B cell (primary cell): ENCODE data around the gene HINFP. TPM values are rescaled to one million over a fixed set of nuclear protein-coding genes. Genes with fewer than 3 reads are reported as not detected.

Experiments
- ATAC-seq: fragments of 200-7000 bp; cut with Tn5 transposase; one replicate; pipeline ENCODE4 v1.10.0; 2021; ENCODE audit warnings: low read depth, mild to moderate bottlenecking, moderate number of reproducible peaks, moderate library complexity
- CTCF ChIA-PET: fragments of 350-600 bp; sonication (Branson Sonifier 250); formaldehyde crosslinking; loops from one replicate; lab custom pipeline; 2021; ENCODE audit warnings: antibody characterized with exemption, inconsistent platforms; lab: Charles Lee
- POLR2A ChIA-PET: fragments of 350-600 bp; sonication (Branson Sonifier 250); formaldehyde crosslinking; loops from one replicate; lab custom pipeline; 2021; ENCODE audit warnings: antibody characterized with exemption; lab: Charles Lee
- DNase-seq: peaks from one replicate; pipeline ENCODE4 v3.0.0; 2013
- H2AFZ ChIP-seq: 2 replicates; pipeline ENCODE4 v1.6.1; 2012; ENCODE audit warnings: mild to moderate bottlenecking, low read depth, low read length; ENCODE audit not compliant: insufficient read depth, poor library complexity, severe bottlenecking
- H3K27ac ChIP-seq, 2 donors: 1 replicate in 1 of 2; 2 replicates in 1 of 2; pipeline ENCODE4 v1.5.1; 2012 to 2013; ENCODE audit warnings: low read length in 2 of 2, mild to moderate bottlenecking in 2 of 2, moderate library complexity in 1 of 2
- H3K27me3 ChIP-seq, 4 experiments: fragments of 200-600 bp in 1 of 4; sonication (generic) in 1 of 4; replicated peaks in 1 of 4; 1 replicate in 2 of 4; 2 replicates in 2 of 4; pipeline versions ENCODE4 v1.6.1 to v1.7.0; 2013 to 2016; ENCODE audit warnings: low read length in 3 of 4, mild to moderate bottlenecking in 2 of 4, mixed read lengths in 1 of 4, moderate library complexity in 1 of 4; ENCODE audit not compliant: insufficient read depth in 4 of 4, control insufficient read depth in 3 of 4; ENCODE audit errors: control extremely low read depth in 1 of 4
- H3K36me3 ChIP-seq, 2 experiments: replicated peaks in 1 of 2; 1 replicate in 1 of 2; 2 replicates in 1 of 2; pipeline versions ENCODE4 v1.6.1 to v1.7.1; 2013; ENCODE audit warnings: low read length in 1 of 2; ENCODE audit not compliant: insufficient read depth in 2 of 2, control insufficient read depth in 1 of 2; ENCODE audit errors: control extremely low read depth in 1 of 2, extremely low read depth in 1 of 2
- H3K4me1 ChIP-seq, 2 donors: fragments of 200-600 bp in 1 of 2; sonication (generic) in 1 of 2; 1 replicate in 1 of 2; 2 replicates in 1 of 2; pipeline versions ENCODE4 v1.5.1 to v1.6.1; 2013 to 2017; ENCODE audit warnings: low read length in 2 of 2; ENCODE audit not compliant: control insufficient read depth in 2 of 2, insufficient read depth in 2 of 2
- H3K4me2 ChIP-seq: replicated peaks from 2 replicates; pipeline ENCODE3; 2012; ENCODE audit warnings: mild to moderate bottlenecking, low read depth, low read length; ENCODE audit not compliant: poor library complexity, severe bottlenecking
- H3K4me3 ChIP-seq, 5 experiments: fragments of 200-600 bp in 1 of 5; sonication (generic) in 1 of 5; 1 replicate in 3 of 5; 2 replicates in 2 of 5; pipeline versions ENCODE4 v1.5.1 to v1.7.0; 2011 to 2016; ENCODE audit warnings: low read length in 4 of 5, mild to moderate bottlenecking in 4 of 5, low read depth in 2 of 5, control low read depth in 1 of 5, moderate library complexity in 1 of 5; ENCODE audit not compliant: insufficient read depth in 1 of 5; ENCODE audit errors: control extremely low read depth in 1 of 5, extremely low read depth in 1 of 5
- H3K79me2 ChIP-seq: fragments of 200-600 bp; sonication (generic); one replicate; pipeline ENCODE4 v1.6.0; 2016; ENCODE audit warnings: low read length; ENCODE audit not compliant: control insufficient read depth, insufficient read depth
- H3K9ac ChIP-seq: fragments of 200-600 bp; sonication (generic); 2 replicates; pipeline ENCODE4 v1.6.1; 2017; ENCODE audit warnings: mild to moderate bottlenecking, low read length, moderate library complexity
- H3K9me3 ChIP-seq, 3 donors: one replicate each; pipeline versions ENCODE4 v1.6.1 to v1.7.1; 2013; ENCODE audit warnings: low read length in 2 of 3; ENCODE audit not compliant: control insufficient read depth in 2 of 3, insufficient read depth in 1 of 3; ENCODE audit errors: control extremely low read depth in 1 of 3
- H4K20me1 ChIP-seq: 2 replicates; pipeline ENCODE4 v1.6.0; 2012; ENCODE audit warnings: mild to moderate bottlenecking, low read length; ENCODE audit not compliant: insufficient read depth, control insufficient read depth, poor library complexity, severe bottlenecking
- H3K27ac Mint-ChIP-seq: one replicate; pipeline ENCODE4 v1.8.0; 2021; ENCODE audit warnings: mixed read lengths
- H3K27me3 Mint-ChIP-seq: one replicate; pipeline ENCODE4 v1.8.0; 2021; ENCODE audit warnings: mixed read lengths
- H3K4me1 Mint-ChIP-seq: one replicate; pipeline ENCODE4 v1.8.0; 2021; ENCODE audit warnings: mixed read lengths
- H3K4me3 Mint-ChIP-seq: one replicate; pipeline ENCODE4 v1.8.0; 2021; ENCODE audit warnings: mixed read lengths
- H3K9me3 Mint-ChIP-seq: one replicate; pipeline ENCODE4 v1.8.0; 2022; ENCODE audit warnings: mixed read lengths; ENCODE audit not compliant: insufficient read depth
- EZH2 ChIP-seq: IDR thresholded peaks from 2 replicates; pipeline ENCODE4 v1.6.1; 2012; ENCODE audit warnings: borderline replicate concordance, low read depth, mild to moderate bottlenecking, moderate library complexity, low read length; ENCODE audit not compliant: insufficient read depth, poor library complexity, severe bottlenecking
- WGBS: methylation state at CpG from one replicate; pipeline ENCODE4 v1.1.5; 2013; ENCODE audit warnings: missing lambda C conversion rate; ENCODE audit not compliant: insufficient coverage; 5-methylcytosine and 5-hydroxymethylcytosine counted together
- intact Hi-C: fragments of 100-400 bp; cut with micrococcal nuclease; formaldehyde crosslinking; loops from one replicate; pipeline ENCODE4 v1.10.0; 2022
- polyA plus RNA-seq: library from polyadenylated mRNA; depleted of rRNA; stranded (reverse); fragments of >200 nt; gene quantifications from 2 replicates; pipeline ENCODE4 v1.2.3, GENCODE V29; 2012
- total RNA-seq, 2 donors: library from RNA; stranded (reverse); fragments of 120-200 nt in 1 of 2; gene quantifications; 1 replicate in 1 of 2; 2 replicates in 1 of 2; pipeline versions ENCODE4 v1.2.3 to v1.2.4, GENCODE V29; 2013 to 2022
- TF ChIP-seq, protein P1 (sequence below): fragments of 200-600 bp; IDR thresholded peaks from one replicate; pipeline ENCODE4 v1.8.0; 2022; ENCODE audit warnings: antibody characterized with exemption, mild to moderate bottlenecking

Gene HINFP
- total and polyA plus RNA-seq, 2 donors (not counting 1 experiment from before 2014, with no cell fraction given), result 60.6 to 78.7 TPM

- ATAC-seq (no peak), DNase-seq (no peak)
- Histone ChIP-seq H3K27me3 (no peaks in the 10 kb centered on the region), H3K4me3 (no peak overlapping the region), H3K27ac (no peak overlapping the region), H3K79me2 (no peaks in the 10 kb centered on the region), H4K20me1 (no peaks in the 10 kb centered on the region), H3K4me1 (no peaks in the 10 kb centered on the region), H3K4me2 (no peak overlapping the region), H3K36me3 (peaks cover 0 to 8% of the 10 kb centered on the region in 2 experiments), H3K9ac (no peak overlapping the region), H3K9me3 (no peaks in the 10 kb centered on the region), H2AFZ (no peak overlapping the region)
- Mint-ChIP-seq H3K27ac (no peak overlapping the region), H3K4me3 (no peak overlapping the region), H3K9me3 (no peaks in the 10 kb centered on the region), H3K4me1 (no peaks in the 10 kb centered on the region), H3K27me3 (no peaks in the 10 kb centered on the region)
- intact Hi-C loops, result no loop called here
- TF ChIP-seq, protein P1, sequence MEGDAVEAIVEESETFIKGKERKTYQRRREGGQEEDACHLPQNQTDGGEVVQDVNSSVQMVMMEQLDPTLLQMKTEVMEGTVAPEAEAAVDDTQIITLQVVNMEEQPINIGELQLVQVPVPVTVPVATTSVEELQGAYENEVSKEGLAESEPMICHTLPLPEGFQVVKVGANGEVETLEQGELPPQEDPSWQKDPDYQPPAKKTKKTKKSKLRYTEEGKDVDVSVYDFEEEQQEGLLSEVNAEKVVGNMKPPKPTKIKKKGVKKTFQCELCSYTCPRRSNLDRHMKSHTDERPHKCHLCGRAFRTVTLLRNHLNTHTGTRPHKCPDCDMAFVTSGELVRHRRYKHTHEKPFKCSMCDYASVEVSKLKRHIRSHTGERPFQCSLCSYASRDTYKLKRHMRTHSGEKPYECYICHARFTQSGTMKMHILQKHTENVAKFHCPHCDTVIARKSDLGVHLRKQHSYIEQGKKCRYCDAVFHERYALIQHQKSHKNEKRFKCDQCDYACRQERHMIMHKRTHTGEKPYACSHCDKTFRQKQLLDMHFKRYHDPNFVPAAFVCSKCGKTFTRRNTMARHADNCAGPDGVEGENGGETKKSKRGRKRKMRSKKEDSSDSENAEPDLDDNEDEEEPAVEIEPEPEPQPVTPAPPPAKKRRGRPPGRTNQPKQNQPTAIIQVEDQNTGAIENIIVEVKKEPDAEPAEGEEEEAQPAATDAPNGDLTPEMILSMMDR, result no peak
- no peak for TF ChIP-seq EZH2
- ChIA-PET CTCF (interaction anchor here (1.0 to 1.4 kb wide), 2 partner anchors 9 to 14 kb away, joined by 3 to 4 read pairs; partner anchors contain the start of gene NLRX1), POLR2A (no interaction called here)
- 74% methylated on average over 3 of the region's 4 CpGs for WGBS
Observed at GRCh38 chr11:119178166-119178680, 56.8 kb downstream of the HINFP start.

DNA sequence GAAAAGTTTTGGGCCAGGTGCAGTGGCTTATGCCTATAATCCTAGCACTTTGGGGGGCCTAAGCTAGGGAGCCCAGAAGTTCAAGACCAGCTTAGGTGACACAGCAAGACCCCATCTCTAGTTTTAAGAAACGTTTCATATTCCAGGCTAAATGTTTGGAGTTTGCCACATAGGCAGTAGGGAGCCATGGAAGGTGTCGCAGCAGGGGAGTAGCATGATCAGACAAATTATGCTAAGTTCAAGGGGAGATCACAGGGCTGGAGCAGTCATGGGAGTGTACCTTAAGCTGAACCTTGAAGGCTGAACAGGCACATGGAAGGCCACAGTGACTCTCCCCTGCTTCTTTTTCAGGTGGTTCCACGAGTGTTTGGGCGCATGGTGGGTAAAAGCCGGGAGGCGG, 58.0 kb downstream of the HINFP start:
- Mint-ChIP-seq H3K27ac (no peak overlapping the region), H3K4me3 (no peak overlapping the region), H3K4me1 (peaks cover 1% of the 10 kb centered on the region), H3K27me3 (no peaks in the 10 kb centered on the region), H3K9me3 (no peaks in the 10 kb centered on the region)
- Histone ChIP-seq H3K27me3 (no peaks in the 10 kb centered on the region), H3K4me3 (no peak overlapping the region), H2AFZ (no peak overlapping the region), H3K9ac (no peak overlapping the region), H3K27ac (no peak overlapping the region), H3K4me2 (no peak overlapping the region), H3K79me2 (no peaks in the 10 kb centered on the region), H3K36me3 (peaks cover 0 to 8% of the 10 kb centered on the region in 2 experiments), H3K9me3 (no peaks in the 10 kb centered on the region), H3K4me1 (no peaks in the 10 kb centered on the region), H4K20me1 (no peaks in the 10 kb centered on the region)
- intact Hi-C loops, result no loop called here
- CTCF ChIA-PET, result interaction anchor here (1.0 kb wide), 1 partner anchor 15 kb away, joined by 3 read pairs; no protein-coding TSS in a partner anchor
- POLR2A ChIA-PET, result no interaction called here
- 100% methylated on average over 6 of the region's 6 CpGs for WGBS
- DNase-seq (no peak), ATAC-seq (no peak)
- no peak for TF ChIP-seq EZH2
- TF ChIP-seq, protein P1, result no peak
